SK-N-SH treated with all-trans-retinoic acid at 6 μM for 48 hours (cell line): Measurements from ENCODE around the gene MT1M.

Experiments used
- ATAC-seq: fragments of 200-7000 bp; cut with Tn5 transposase; 3 replicates; pipeline ENCODE4 v1.9.1; 2020; ENCODE audit warnings: mild to moderate bottlenecking, moderate library complexity
- ARNTL ChIP-seq: fragments of 450-650 bp; formaldehyde crosslinking; IDR thresholded peaks from 2 replicates; pipeline ENCODE4 v1.5.0; 2020; ENCODE audit warnings: low read depth, mild to moderate bottlenecking, moderate library complexity, borderline replicate concordance
- BACH2 ChIP-seq: fragments of 250-450 bp; sonication (Bioruptor Pico); IDR thresholded peaks from 2 replicates; pipeline ENCODE4 v1.9.0; 2021; ENCODE audit warnings: mild to moderate bottlenecking, borderline replicate concordance
- CREB5 ChIP-seq: fragments of 250-450 bp; sonication (Bioruptor Pico); IDR thresholded peaks from 2 replicates; pipeline ENCODE4 v1.5.1; 2020; ENCODE audit warnings: low read depth, mild to moderate bottlenecking, moderate library complexity
- CSDC2 ChIP-seq: fragments of 250-450 bp; sonication (Bioruptor Pico); IDR thresholded peaks from 2 replicates; pipeline ENCODE4 v1.5.0; 2020; ENCODE audit warnings: mild to moderate bottlenecking, moderate library complexity
- CSRNP3 ChIP-seq: fragments of 250-450 bp; sonication (Bioruptor Pico); IDR thresholded peaks from 2 replicates; pipeline ENCODE4 v1.5.1; 2021; ENCODE audit warnings: mild to moderate bottlenecking, moderate library complexity
- ESRRG ChIP-seq: fragments of 250-450 bp; sonication (Bioruptor Pico); IDR thresholded peaks from 2 replicates; pipeline ENCODE4 v1.6.1; 2021; ENCODE audit warnings: mild to moderate bottlenecking
- GLIS3 ChIP-seq: fragments of 250-450 bp; sonication (Bioruptor Pico); IDR thresholded peaks from 2 replicates; pipeline ENCODE4 v1.5.0; 2020; ENCODE audit warnings: mild to moderate bottlenecking, moderate library complexity
- ISL1 ChIP-seq: fragments of 250-450 bp; sonication (Bioruptor Pico); IDR thresholded peaks from 2 replicates; pipeline ENCODE4 v2.1.2; 2022; ENCODE audit warnings: mild to moderate bottlenecking, moderate library complexity
- OSR1 ChIP-seq: fragments of 250-450 bp; sonication (Bioruptor Pico); IDR thresholded peaks from 2 replicates; pipeline ENCODE4 v1.8.0; 2022; ENCODE audit warnings: moderate library complexity, mild to moderate bottlenecking, inconsistent platforms
- PATZ1 ChIP-seq: fragments of 250-450 bp; sonication (Bioruptor Pico); IDR thresholded peaks from 2 replicates; pipeline ENCODE4 v1.8.0; 2020; ENCODE audit warnings: mild to moderate bottlenecking, moderate library complexity, borderline replicate concordance
- POU6F1 ChIP-seq: fragments of 250-450 bp; sonication (Bioruptor Pico); IDR thresholded peaks from 2 replicates; pipeline ENCODE4 v1.8.0; 2021; ENCODE audit warnings: low read depth, mild to moderate bottlenecking, moderate library complexity, borderline replicate concordance
- PPARA ChIP-seq: fragments of 250-450 bp; sonication (Bioruptor Pico); IDR thresholded peaks from 2 replicates; pipeline ENCODE4 v1.5.0; 2020; ENCODE audit warnings: mild to moderate bottlenecking, borderline replicate concordance
- RARB ChIP-seq: fragments of 250-450 bp; sonication (Bioruptor Pico); IDR thresholded peaks from 2 replicates; pipeline ENCODE4 v1.8.0; 2021; ENCODE audit warnings: mild to moderate bottlenecking, moderate library complexity
- SNAI2 ChIP-seq: fragments of 250-450 bp; sonication (Bioruptor Pico); IDR thresholded peaks from 2 replicates; pipeline ENCODE4 v1.5.0; 2020; ENCODE audit warnings: mild to moderate bottlenecking, moderate library complexity
- TCF4 ChIP-seq: fragments of 250-450 bp; sonication (Bioruptor Pico); IDR thresholded peaks from 2 replicates; pipeline ENCODE4 v1.8.0; 2021; ENCODE audit warnings: mild to moderate bottlenecking, moderate library complexity, borderline replicate concordance
- TOX ChIP-seq: fragments of 250-450 bp; sonication (Bioruptor Pico); IDR thresholded peaks from 2 replicates; pipeline ENCODE4 v1.8.0; 2021; ENCODE audit warnings: mild to moderate bottlenecking, moderate library complexity, borderline replicate concordance
- TSHZ2 ChIP-seq: fragments of 250-450 bp; sonication (Bioruptor Pico); IDR thresholded peaks from 2 replicates; pipeline ENCODE4 v1.5.0; 2020; ENCODE audit warnings: mild to moderate bottlenecking, moderate library complexity
- ZC3H10 ChIP-seq: fragments of 250-450 bp; sonication (Bioruptor Pico); IDR thresholded peaks from 2 replicates; pipeline ENCODE4 v1.5.1; 2021; ENCODE audit warnings: mild to moderate bottlenecking, moderate library complexity
- ZFP3 ChIP-seq: fragments of 250-450 bp; sonication (Bioruptor Pico); IDR thresholded peaks from 2 replicates; pipeline ENCODE4 v1.5.0; 2020; ENCODE audit warnings: mild to moderate bottlenecking, moderate library complexity
- ZFP30 ChIP-seq: fragments of 450-650 bp; formaldehyde crosslinking; IDR thresholded peaks from 2 replicates; pipeline ENCODE4 v1.5.0; 2022; ENCODE audit warnings: mild to moderate bottlenecking, moderate library complexity
- ZNF565 ChIP-seq: fragments of 450-650 bp; formaldehyde crosslinking; conservative IDR thresholded peaks from 2 replicates; pipeline ENCODE4 v1.5.0; 2020; ENCODE audit warnings: low read depth, mild to moderate bottlenecking, moderate library complexity
- ZNF70 ChIP-seq: fragments of 450-650 bp; formaldehyde crosslinking; IDR thresholded peaks from 2 replicates; pipeline ENCODE4 v1.5.0; 2020; ENCODE audit warnings: mild to moderate bottlenecking, moderate library complexity
- ZNF8 ChIP-seq: fragments of 450-650 bp; formaldehyde crosslinking; IDR thresholded peaks from 2 replicates; pipeline ENCODE4 v1.5.0; 2020; ENCODE audit warnings: mild to moderate bottlenecking, moderate library complexity

The MT1M gene

GRCh38 chr16:56616608-56617211 is 15.7 kb upstream of the MT1M start:
- TF ChIP-seq CREB5 (no peak), CSRNP3 (CRISPR knock-in tag) (no peak), ZNF70 (no peak), TOX (CRISPR knock-in tag) (no peak), ZFP3 (CRISPR knock-in tag) (no peak), ZFP30 (CRISPR knock-in tag) (no peak)
- ATAC-seq: no peak

- ATAC-seq: no peak
- TF ChIP-seq CREB5 (no peak), CSDC2 (CRISPR knock-in tag) (no peak), BACH2 (CRISPR knock-in tag) (no peak), ISL1 (CRISPR knock-in tag) (no peak), CSRNP3 (CRISPR knock-in tag) (no peak), ZC3H10 (no peak), RARB (CRISPR knock-in tag) (no peak), ZNF70 (no peak), ARNTL (CRISPR knock-in tag) (no peak), POU6F1 (CRISPR knock-in tag) (no peak), ZNF565 (no peak), TCF4 (CRISPR knock-in tag) (no peak), TOX (CRISPR knock-in tag) (no peak), GLIS3 (CRISPR knock-in tag) (no peak), ZFP30 (CRISPR knock-in tag) (no peak), ZNF8 (CRISPR knock-in tag) (no peak), OSR1 (no peak), SNAI2 (CRISPR knock-in tag) (no peak), ESRRG (no peak)
Observed at GRCh38 chr16:56617212-56618085, 15.0 kb upstream of the MT1M start.

GRCh38 chr16:56618138-56618537 is 14.3 kb upstream of the MT1M start:
- no peak for ATAC-seq
- TF ChIP-seq BACH2 (CRISPR knock-in tag) (no peak), ZNF8 (CRISPR knock-in tag) (no peak), RARB (CRISPR knock-in tag) (no peak), ZNF565 (no peak), PATZ1 (CRISPR knock-in tag) (no peak), CSDC2 (CRISPR knock-in tag) (no peak), TSHZ2 (CRISPR knock-in tag) (no peak), PPARA (CRISPR knock-in tag) (no peak), POU6F1 (CRISPR knock-in tag) (no peak), ZFP30 (CRISPR knock-in tag) (no peak)
